K562 (cell line): ENCODE measurements around the gene GALNS. TPM values are rescaled to one million over a fixed set of nuclear protein-coding genes. Genes with fewer than 3 reads are reported as not detected.

Source experiments
- ARHGAP35 ChIP-seq: fragments of 450-650 bp; IDR thresholded peaks from 2 replicates; pipeline ENCODE4 v1.6.1; 2018; ENCODE audit not compliant: partially characterized antibody
- CBFA2T3 ChIP-seq: fragments of 450-650 bp; IDR thresholded peaks from 2 replicates; pipeline ENCODE4 v1.6.1; 2017
- COPS2 ChIP-seq: fragments of 450-650 bp; conservative IDR thresholded peaks from 2 replicates; pipeline ENCODE4 v1.6.1; 2016; ENCODE audit warnings: mild to moderate bottlenecking, moderate library complexity
- CREBBP ChIP-seq: IDR thresholded peaks from one replicate; pipeline ENCODE4 v1.6.1; 2012; ENCODE audit warnings: low read depth, mild to moderate bottlenecking, control low read depth, inconsistent platforms, low read length
- ETV5 ChIP-seq: sonication (generic); formaldehyde crosslinking; IDR thresholded peaks from 2 replicates; pipeline ENCODE4 v1.4.0; 2020; ENCODE audit warnings: low read depth, mild to moderate bottlenecking, missing genetic modification reagents
- FOXK1 ChIP-seq: sonication (generic); formaldehyde crosslinking; IDR thresholded peaks from 2 replicates; pipeline ENCODE4 v1.8.0; 2022; ENCODE audit warnings: missing genetic modification reagents, mild to moderate bottlenecking, borderline replicate concordance
- FOXK2 ChIP-seq, 2 experiments: fragments of 450-650 bp; IDR thresholded peaks in 1 of 2; conservative IDR thresholded peaks in 1 of 2; 2 replicates each; pipeline ENCODE4 v1.6.1; 2016; ENCODE audit warnings: low read depth in 2 of 2, mild to moderate bottlenecking in 1 of 2
- RREB1 ChIP-seq: fragments of 250-450 bp; sonication (Bioruptor Pico); IDR thresholded peaks from 2 replicates; pipeline ENCODE4 v1.4.0; 2020
- SMARCB1 ChIP-seq: IDR thresholded peaks from 2 replicates; pipeline ENCODE4 v1.6.1; 2011; ENCODE audit warnings: improper control_type of control experiment, low read depth; ENCODE audit not compliant: insufficient read length
- SRSF3 ChIP-seq: fragments of 200-400 bp; formaldehyde crosslinking; IDR thresholded peaks from 2 replicates; pipeline ENCODE4 v1.6.1; 2016; ENCODE audit warnings: mild to moderate bottlenecking, low read length, moderate library complexity; ENCODE audit not compliant: insufficient read depth
- SRSF7 ChIP-seq: fragments of 200-400 bp; formaldehyde crosslinking; optimal IDR thresholded peaks from 2 replicates; pipeline ENCODE3; 2017; ENCODE audit warnings: mild to moderate bottlenecking, low read depth, low read length
- TAL1 ChIP-seq: fragments of 450-650 bp; IDR thresholded peaks from 2 replicates; pipeline ENCODE4 v1.6.1; 2016; ENCODE audit warnings: mild to moderate bottlenecking
- XRCC4 ChIP-seq: IDR thresholded peaks from one replicate; pipeline ENCODE4 v1.6.1; 2011; ENCODE audit not compliant: insufficient read depth, insufficient read length; ENCODE audit errors: extremely low read depth
- YBX1 ChIP-seq: fragments of 450-650 bp; IDR thresholded peaks from 2 replicates; pipeline ENCODE4 v1.7.1; 2016; ENCODE audit warnings: mild to moderate bottlenecking
- ZNF76 ChIP-seq: fragments of 250-450 bp; sonication (Bioruptor Pico); IDR thresholded peaks from 2 replicates; pipeline ENCODE4 v1.4.0; 2020; ENCODE audit warnings: mild to moderate bottlenecking, moderate library complexity, borderline replicate concordance
- polyA plus RNA-seq, 8 experiments: library from polyadenylated mRNA; depleted of rRNA in 4 of 8; stranded (reverse) in 5 of 8; unstranded in 3 of 8; fragments of >200 nt; fragmentation: Nextera tagmentation in 2 of 8; fragmentation: Illumina TruSeq in 1 of 8; extraction: Ambion mirVana in 2 of 8; extraction: Trizol in 1 of 8; gene quantifications; 2 replicates each; pipeline versions ENCODE4 v1.2.1 to v1.2.3, GENCODE V29; 2011 to 2014; ENCODE audit warnings: inconsistent platforms in 1 of 8, missing spikeins in 1 of 8
- total RNA-seq, 7 experiments: library from RNA; depleted of rRNA in 6 of 7; stranded (reverse); fragments of >200 nt in 6 of 7; fragmentation: Illumina TruSeq in 2 of 7; extraction: Trizol in 2 of 7; gene quantifications; 2 replicates each; pipeline versions ENCODE4 v1.2.1 to v1.2.3, GENCODE V29; 2011 to 2021; ENCODE audit warnings: low replicate concordance in 1 of 7
- TF ChIP-seq, protein P1 (sequence below): fragments of 450-650 bp; IDR thresholded peaks from 2 replicates; pipeline ENCODE4 v1.6.1; 2018; ENCODE audit not compliant: partially characterized antibody
- TF ChIP-seq, protein P2 (sequence below): fragments of 250-450 bp; sonication (Bioruptor Pico); IDR thresholded peaks from 2 replicates; pipeline ENCODE4 v1.8.0; 2021; ENCODE audit warnings: mild to moderate bottlenecking, moderate library complexity

The GALNS gene
- total and polyA plus RNA-seq, 9 of the 15 experiments (the other 6 are each of a cell fraction or from before 2014, with no cell fraction given) = 0.38 to 13.2 (median 4.3) TPM

DNA sequence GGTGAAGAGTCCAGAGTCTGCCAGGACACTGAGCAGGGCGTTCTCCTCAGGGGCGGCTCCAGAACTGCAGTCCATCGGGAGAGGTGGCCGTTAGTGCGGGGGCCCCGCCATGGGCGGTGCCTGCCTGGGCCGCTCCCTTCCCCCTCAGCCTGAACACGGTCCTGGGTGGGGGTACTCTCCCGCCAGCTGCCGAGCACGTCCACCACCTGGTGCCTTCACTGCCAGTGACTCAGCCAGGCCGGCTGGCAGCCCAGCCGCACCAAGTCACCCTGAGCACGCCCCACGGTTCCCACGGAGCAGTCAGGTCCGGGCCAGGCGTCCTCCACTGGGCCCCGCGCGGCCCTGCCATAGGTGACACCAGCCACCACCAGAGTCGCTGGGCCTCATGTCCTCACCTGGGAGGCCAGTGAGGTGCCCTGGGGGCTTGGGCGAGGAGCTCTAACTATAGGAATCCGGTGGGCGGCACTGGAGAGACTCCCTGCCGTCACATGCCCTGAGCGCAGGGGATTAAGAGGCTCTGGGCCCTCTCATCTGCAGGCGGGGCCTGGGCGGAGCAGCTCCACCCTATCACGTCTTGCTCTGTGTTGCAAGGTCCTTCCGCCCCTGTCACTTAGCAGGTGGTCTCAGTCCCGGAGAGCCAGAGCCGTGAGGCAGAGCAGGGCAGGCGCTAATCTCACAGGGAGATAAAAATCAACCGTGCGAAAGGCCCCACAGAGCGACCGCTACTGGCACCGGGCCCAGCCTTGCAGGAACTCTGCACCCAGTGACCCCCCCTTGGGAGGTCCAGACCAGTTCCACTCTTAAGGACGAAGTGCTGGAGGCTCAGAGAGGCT is 86.1 kb downstream of the GALNS start (continued):
- TF ChIP-seq RREB1 (CRISPR knock-in tag) (peak; percentile 67; the same call in 1 of the 2 replicates), SMARCB1 (no peak), COPS2 (no peak), ARHGAP35 (no peak), YBX1 (no peak), TAL1 (peak; percentile 35; the same call in 1 of the 2 replicates), CBFA2T3 (peak; percentile 56), ETV5 (peak; percentile 83; the same call in 1 of the 2 replicates), CREBBP (no peak), ZNF76 (CRISPR knock-in tag) (0 out of 2 replicates have a peak, but pooled peaks have one; percentile 71), SRSF7 (no peak), FOXK1 (no peak), XRCC4 (no peak), FOXK2 (conservative IDR thresholded peaks at IDR 0.05 in 1 of 2, IDR thresholded peaks at IDR 0.05 in 1 of 2; ENCODE audit: low read depth in 2 of 2) (no peak; a peak in 1 of 4 replicates), SRSF3 (no peak)
- TF ChIP-seq, protein P1, sequence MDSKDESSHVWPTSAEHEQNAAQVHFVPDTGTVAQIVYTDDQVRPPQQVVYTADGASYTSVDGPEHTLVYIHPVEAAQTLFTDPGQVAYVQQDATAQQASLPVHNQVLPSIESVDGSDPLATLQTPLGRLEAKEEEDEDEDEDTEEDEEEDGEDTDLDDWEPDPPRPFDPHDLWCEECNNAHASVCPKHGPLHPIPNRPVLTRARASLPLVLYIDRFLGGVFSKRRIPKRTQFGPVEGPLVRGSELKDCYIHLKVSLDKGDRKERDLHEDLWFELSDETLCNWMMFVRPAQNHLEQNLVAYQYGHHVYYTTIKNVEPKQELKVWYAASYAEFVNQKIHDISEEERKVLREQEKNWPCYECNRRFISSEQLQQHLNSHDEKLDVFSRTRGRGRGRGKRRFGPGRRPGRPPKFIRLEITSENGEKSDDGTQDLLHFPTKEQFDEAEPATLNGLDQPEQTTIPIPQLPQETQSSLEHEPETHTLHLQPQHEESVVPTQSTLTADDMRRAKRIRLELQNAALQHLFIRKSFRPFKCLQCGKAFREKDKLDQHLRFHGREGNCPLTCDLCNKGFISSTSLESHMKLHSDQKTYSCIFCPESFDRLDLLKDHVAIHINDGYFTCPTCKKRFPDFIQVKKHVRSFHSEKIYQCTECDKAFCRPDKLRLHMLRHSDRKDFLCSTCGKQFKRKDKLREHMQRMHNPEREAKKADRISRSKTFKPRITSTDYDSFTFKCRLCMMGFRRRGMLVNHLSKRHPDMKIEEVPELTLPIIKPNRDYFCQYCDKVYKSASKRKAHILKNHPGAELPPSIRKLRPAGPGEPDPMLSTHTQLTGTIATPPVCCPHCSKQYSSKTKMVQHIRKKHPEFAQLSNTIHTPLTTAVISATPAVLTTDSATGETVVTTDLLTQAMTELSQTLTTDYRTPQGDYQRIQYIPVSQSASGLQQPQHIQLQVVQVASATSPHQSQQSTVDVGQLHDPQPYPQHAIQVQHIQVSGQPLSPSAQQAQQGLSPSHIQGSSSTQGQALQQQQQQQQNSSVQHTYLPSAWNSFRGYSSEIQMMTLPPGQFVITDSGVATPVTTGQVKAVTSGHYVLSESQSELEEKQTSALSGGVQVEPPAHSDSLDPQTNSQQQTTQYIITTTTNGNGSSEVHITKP = peak; percentile 81
- TF ChIP-seq, protein P2, sequence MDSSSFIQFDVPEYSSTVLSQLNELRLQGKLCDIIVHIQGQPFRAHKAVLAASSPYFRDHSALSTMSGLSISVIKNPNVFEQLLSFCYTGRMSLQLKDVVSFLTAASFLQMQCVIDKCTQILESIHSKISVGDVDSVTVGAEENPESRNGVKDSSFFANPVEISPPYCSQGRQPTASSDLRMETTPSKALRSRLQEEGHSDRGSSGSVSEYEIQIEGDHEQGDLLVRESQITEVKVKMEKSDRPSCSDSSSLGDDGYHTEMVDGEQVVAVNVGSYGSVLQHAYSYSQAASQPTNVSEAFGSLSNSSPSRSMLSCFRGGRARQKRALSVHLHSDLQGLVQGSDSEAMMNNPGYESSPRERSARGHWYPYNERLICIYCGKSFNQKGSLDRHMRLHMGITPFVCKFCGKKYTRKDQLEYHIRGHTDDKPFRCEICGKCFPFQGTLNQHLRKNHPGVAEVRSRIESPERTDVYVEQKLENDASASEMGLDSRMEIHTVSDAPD = no peak; the same call in 1 of the 2 replicates
